CD4-positive, alpha-beta T cell treated with Interleukin-4 for 4 hours (primary cell): ENCODE measurements around the gene PRAC2.

ENCODE experiments used
- DNase-seq: peaks from one replicate; pipeline ENCODE4 v3.0.0-alpha.2; 2020

Gene PRAC2

GRCh38 chr17:48755356-48755755, 32.4 kb downstream of the PRAC2 start:
- no peak for DNase-seq

- DNase-seq = no peak
Measured at GRCh38 chr17:48756830-48757251, 33.9 kb downstream of the PRAC2 start.

- no peak for DNase-seq
Measured at GRCh38 chr17:48757524-48757961, 34.6 kb downstream of the PRAC2 start.

GRCh38 chr17:48759288-48759687, 36.3 kb downstream of the PRAC2 start:
- DNase-seq = no peak

GRCh38 chr17:48760411-48760810, 37.4 kb downstream of the PRAC2 start:
- no peak for DNase-seq

GRCh38 chr17:48761114-48761513, 38.1 kb downstream of the PRAC2 start:
- DNase-seq = no peak

- DNase-seq = no peak
Measured at GRCh38 chr17:48767263-48767774, 44.3 kb downstream of the PRAC2 start.

GRCh38 chr17:48769009-48769675, 46.2 kb downstream of the PRAC2 start:
- no peak for DNase-seq

- no peak for DNase-seq
Measured at GRCh38 chr17:48770954-48771353, 48.0 kb downstream of the PRAC2 start.

- DNase-seq = no peak
Measured at GRCh38 chr17:48773245-48773644, 50.3 kb downstream of the PRAC2 start.
